ENCODE results near the gene CGA. TPM values are rescaled to one million over a fixed set of nuclear protein-coding genes. Genes with fewer than 3 reads are reported as not detected.

Gene CGA
- total RNA-seq, 1 donor from 2014 or later, result not detected

GRCh38 chr6:87093651-87094050 lies 1.3 kb downstream of the CGA start:
- Mint-ChIP-seq H3K27ac (no peak overlapping the region), H3K27me3 (peaks cover 2% of the 10 kb centered on the region), H3K9me3 (no peaks in the 10 kb centered on the region), H3K36me3 (ENCODE audit: low read depth) (no peaks in the 10 kb centered on the region), H3K4me3 (no peak overlapping the region), H3K4me1 (no peaks in the 10 kb centered on the region)
- intact Hi-C loops (cut with micrococcal nuclease), result no loop called here
- POLR2A ChIA-PET, result no interaction called here
- ATAC-seq (ENCODE audit: low read depth) (no peak), DNase-seq (no peak)
- CTCF ChIA-PET, result no interaction called here
- no peak for TF ChIP-seq CTCF (IDR thresholded peaks at IDR 0.05)

DNA sequence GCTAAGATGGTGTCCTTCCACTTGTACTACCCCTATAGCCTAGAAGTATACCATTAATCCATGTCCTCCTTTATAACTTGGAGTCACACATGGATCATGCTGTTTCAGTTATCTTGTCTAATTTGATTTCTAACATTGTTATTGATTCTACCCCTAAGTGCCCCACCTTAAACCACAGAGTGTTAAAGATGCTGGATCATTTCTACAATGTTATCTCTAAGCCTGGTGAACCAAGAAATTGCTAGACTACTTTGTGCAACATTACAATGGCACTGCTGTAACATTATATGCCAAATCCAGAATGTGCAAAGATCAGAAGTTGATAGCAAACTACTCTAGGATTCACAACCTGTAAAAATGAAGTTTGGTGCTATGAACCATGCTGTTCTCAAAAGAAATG lies 1.7 kb downstream of the CGA start:
- Mint-ChIP-seq H3K9me3 (no peaks in the 10 kb centered on the region), H3K27me3 (peaks cover 2% of the 10 kb centered on the region), H3K36me3 (ENCODE audit: low read depth) (no peaks in the 10 kb centered on the region), H3K4me3 (no peak overlapping the region), H3K4me1 (no peaks in the 10 kb centered on the region), H3K27ac (no peak overlapping the region)
- ChIA-PET CTCF (no interaction called here), POLR2A (no interaction called here)
- ATAC-seq (ENCODE audit: low read depth) (no peak), DNase-seq (no peak)
- TF ChIP-seq CTCF (IDR thresholded peaks at IDR 0.05), result no peak
- intact Hi-C loops (cut with micrococcal nuclease), result no loop called here

DNA sequence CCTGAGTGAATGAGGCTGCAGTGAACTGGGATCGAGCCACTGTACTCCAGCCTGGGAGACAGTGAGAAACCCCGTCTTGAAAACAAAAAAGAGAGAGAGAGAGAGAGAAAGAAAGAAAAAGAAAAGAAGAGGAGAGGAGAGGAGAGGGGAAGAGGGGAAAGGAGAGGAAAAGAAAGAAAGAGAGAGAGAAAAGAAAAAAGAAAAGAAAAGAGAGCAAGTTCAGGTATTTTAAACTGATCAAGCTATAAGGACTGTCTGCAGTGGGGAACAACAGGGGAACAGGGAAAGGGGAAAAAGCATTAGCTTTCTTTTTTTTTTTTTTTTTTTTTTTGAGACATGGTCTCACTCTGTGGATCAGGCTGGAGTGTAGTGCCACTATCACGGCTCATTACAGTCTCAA lies 2.5 kb downstream of the CGA start:
- H3K27me3 Mint-ChIP-seq, result peaks cover 2% of the 10 kb centered on the region
- ATAC-seq (ENCODE audit: low read depth) (no peak), DNase-seq (no peak)
- ChIA-PET POLR2A (no interaction called here), CTCF (interaction anchor here (6.1 kb wide), 1 partner anchor 13 kb away, joined by 32 read pairs; no protein-coding TSS in a partner anchor)
- intact Hi-C loops (cut with micrococcal nuclease), result no loop called here
- H3K27ac Mint-ChIP-seq, result no peak overlapping the region
- H3K9me3 Mint-ChIP-seq, result no peaks in the 10 kb centered on the region
- H3K4me3 Mint-ChIP-seq, result no peak overlapping the region
- H3K4me1 Mint-ChIP-seq, result no peaks in the 10 kb centered on the region
- H3K36me3 Mint-ChIP-seq (ENCODE audit: low read depth), result no peaks in the 10 kb centered on the region
- TF ChIP-seq CTCF (IDR thresholded peaks at IDR 0.05), result no peak

DNA sequence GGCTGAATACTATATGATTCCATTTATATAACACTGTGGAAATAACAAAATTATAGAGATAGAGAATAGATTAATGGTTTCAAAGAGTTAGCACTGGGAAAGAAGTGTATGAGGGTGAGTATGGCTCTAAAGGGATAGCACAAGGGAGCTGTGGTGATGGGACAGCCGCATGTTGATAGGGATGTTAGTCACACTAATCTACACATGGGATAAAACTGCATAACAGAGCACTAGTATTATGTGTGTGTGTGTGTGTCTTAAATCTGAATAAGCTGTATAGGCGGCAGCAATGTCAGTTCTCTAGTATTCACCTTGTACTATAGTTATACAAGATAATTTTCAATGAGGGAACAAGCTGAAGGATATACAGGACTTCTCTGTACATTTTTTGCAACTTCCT lies 5.8 kb downstream of the CGA start:
- intact Hi-C loops (cut with micrococcal nuclease), result no loop called here
- Mint-ChIP-seq H3K27me3 (peaks cover 2% of the 10 kb centered on the region), H3K4me1 (no peaks in the 10 kb centered on the region), H3K9me3 (no peaks in the 10 kb centered on the region), H3K36me3 (ENCODE audit: low read depth) (no peaks in the 10 kb centered on the region), H3K27ac (no peak overlapping the region), H3K4me3 (no peak overlapping the region)
- POLR2A ChIA-PET, result no interaction called here
- CTCF ChIA-PET, result interaction anchor here (6.1 kb wide), 1 partner anchor 9 kb away, joined by 32 read pairs; no protein-coding TSS in a partner anchor
- TF ChIP-seq CTCF (IDR thresholded peaks at IDR 0.05), result no peak
- ATAC-seq (ENCODE audit: low read depth) (no peak), DNase-seq (no peak)

- no peaks in the 10 kb centered on the region for H3K36me3 Mint-ChIP-seq (ENCODE audit: low read depth)
- no peak for DNase-seq
- ATAC-seq (ENCODE audit: low read depth), result no peak
- ChIA-PET POLR2A (no interaction called here), CTCF (interaction anchor here (6.1 kb wide), 1 partner anchor 8 kb away, joined by 32 read pairs; no protein-coding TSS in a partner anchor)
- peaks cover 1% of the 10 kb centered on the region for H3K4me1 Mint-ChIP-seq
- no peak overlapping the region for H3K4me3 Mint-ChIP-seq
- intact Hi-C loops (cut with micrococcal nuclease), result no loop called here
- H3K9me3 Mint-ChIP-seq, result no peaks in the 10 kb centered on the region
- no peak overlapping the region for H3K27ac Mint-ChIP-seq
- no peak for TF ChIP-seq CTCF (IDR thresholded peaks at IDR 0.05)
- H3K27me3 Mint-ChIP-seq, result peaks cover 2% of the 10 kb centered on the region
Measured at GRCh38 chr6:87088076-87088475, 6.8 kb downstream of the CGA start.
